ENCODE data around the gene PREX1.

DNA sequence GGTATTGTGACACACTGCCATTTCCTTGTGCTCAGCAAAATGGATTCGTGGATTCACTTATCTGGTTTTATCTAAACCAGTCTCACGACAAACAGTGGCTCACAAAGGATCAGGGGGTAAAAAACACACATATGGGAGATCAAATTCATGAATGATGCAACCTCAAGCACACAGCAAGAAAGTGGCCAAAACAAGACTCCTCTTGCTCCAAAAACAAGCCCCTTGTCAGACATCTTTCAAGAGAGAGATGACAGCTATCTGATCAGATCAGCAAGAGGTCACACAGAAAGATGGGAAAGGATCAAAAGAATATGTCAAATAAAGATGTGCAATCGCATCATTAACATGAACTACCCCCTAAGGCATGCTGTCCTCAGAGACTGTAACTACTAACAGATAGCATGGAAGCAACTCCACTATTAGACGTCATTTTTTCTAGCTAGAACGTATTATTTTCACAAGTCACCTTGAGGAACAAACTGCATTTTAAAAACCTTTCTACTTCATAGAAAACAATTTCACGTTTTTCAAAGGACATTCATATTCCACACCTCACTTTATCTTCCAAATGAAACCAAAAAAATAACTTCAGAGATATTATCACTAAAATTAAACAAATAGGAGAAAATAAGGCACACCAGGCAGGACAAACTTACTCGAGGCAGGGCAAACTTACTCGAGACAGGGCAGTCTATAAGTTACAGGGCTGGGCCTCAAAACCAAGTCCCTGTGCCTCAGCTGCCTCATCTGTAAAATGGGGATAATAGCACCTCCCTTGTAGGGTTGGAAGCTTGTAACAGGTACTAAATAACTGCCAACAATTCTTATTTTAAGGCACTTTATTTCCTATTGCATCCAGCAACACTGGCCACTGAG, 122.3 kb downstream of the PREX1 start:
- TF ChIP-seq, protein P1, sequence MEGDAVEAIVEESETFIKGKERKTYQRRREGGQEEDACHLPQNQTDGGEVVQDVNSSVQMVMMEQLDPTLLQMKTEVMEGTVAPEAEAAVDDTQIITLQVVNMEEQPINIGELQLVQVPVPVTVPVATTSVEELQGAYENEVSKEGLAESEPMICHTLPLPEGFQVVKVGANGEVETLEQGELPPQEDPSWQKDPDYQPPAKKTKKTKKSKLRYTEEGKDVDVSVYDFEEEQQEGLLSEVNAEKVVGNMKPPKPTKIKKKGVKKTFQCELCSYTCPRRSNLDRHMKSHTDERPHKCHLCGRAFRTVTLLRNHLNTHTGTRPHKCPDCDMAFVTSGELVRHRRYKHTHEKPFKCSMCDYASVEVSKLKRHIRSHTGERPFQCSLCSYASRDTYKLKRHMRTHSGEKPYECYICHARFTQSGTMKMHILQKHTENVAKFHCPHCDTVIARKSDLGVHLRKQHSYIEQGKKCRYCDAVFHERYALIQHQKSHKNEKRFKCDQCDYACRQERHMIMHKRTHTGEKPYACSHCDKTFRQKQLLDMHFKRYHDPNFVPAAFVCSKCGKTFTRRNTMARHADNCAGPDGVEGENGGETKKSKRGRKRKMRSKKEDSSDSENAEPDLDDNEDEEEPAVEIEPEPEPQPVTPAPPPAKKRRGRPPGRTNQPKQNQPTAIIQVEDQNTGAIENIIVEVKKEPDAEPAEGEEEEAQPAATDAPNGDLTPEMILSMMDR (optimal IDR thresholded peaks at IDR 0.05 in 1 of 3, IDR thresholded peaks at IDR 0.05 in 1 of 3, conservative IDR thresholded peaks at IDR 0.05 in 1 of 3; ENCODE audit: extremely low read depth in 1 of 3, insufficient read depth in 2 of 3, low read length in 3 of 3) = no peak
- no peak for TF ChIP-seq EZH2 (IDR thresholded peaks at IDR 0.05; ENCODE audit: low read length)
